GM21381 (cell line): Measurements from ENCODE around the gene DTNBP1.

Source experiments
- ATAC-seq: cut with Tn5 transposase; IDR thresholded peaks from one replicate; pipeline ENCODE4 v1.9.1; 2021; ENCODE audit warnings: mild to moderate bottlenecking, moderate library complexity; ENCODE audit not compliant: unreplicated experiment

DTNBP1 gene

DNA sequence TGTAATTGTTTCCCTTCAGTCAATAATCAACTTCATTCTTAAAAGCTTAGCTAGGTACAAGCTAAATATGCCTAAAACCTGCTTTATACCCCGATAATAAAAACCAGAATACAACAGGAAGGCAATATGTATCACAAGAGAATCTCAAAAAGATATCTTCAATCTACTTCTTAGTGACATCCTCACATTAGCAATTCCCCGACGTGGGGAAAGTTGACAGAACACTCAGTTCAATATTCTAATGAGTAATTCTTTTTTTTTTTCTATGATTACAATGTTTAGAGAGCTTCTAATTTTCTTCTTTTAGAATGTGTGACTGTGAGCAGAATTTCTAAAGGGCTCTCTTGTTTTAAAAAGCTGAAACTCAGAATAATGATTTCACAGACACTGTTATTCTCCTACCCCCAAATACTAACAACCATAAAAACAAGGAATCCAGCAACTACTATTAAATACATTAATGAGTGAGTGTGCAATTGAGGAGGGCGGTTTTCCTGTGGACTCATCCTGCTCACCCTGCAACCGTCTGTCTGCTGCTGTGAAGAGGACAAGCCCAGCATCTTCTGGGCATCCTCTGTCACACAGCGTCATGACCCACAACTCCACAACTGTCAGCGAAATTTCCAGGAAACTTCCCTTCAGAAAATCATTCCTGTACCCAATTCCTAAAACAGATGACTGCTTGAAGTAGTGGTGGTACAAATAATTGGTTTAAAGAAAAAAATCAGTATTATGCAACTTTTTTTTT lies 68.1 kb downstream of the DTNBP1 start:
- no peak for ATAC-seq

DNA sequence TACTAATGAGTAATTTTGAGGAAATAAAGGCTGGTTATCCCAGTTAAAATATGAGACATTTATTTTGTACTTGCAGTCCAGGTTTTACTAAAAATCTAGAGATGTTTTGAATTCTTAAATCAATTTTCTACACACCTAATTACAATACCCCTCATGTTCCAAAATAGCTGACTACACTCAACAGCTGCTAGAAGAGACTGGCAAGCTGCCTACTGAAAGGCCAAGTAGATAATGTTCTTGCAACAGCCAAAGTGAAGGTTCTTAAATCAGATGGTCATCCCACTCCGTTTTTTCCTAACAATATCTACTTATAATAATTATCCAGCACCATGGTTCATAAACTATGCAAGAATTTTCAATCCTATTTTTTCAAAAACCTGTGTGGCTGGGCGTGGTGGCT lies 69.0 kb downstream of the DTNBP1 start:
- no peak for ATAC-seq

DNA sequence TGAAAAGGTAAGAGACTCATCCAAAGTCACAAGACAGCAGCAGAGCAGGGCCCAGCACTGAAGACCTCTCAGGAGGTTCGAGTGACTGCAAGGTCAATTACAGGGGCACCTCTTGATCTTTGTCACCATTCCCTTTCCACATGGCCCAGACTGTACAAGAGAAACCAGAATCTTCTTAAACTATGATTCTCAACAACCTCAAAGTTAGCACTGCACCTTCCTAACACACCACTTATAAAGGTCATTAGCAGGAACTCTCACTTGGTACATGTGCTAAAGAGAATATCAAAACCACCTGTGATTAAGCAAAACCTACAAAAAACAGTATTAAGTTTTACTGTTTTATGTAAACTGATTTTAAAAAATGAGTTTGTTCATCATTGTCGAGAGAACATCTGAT lies 70.2 kb downstream of the DTNBP1 start:
- ATAC-seq: no peak

DNA sequence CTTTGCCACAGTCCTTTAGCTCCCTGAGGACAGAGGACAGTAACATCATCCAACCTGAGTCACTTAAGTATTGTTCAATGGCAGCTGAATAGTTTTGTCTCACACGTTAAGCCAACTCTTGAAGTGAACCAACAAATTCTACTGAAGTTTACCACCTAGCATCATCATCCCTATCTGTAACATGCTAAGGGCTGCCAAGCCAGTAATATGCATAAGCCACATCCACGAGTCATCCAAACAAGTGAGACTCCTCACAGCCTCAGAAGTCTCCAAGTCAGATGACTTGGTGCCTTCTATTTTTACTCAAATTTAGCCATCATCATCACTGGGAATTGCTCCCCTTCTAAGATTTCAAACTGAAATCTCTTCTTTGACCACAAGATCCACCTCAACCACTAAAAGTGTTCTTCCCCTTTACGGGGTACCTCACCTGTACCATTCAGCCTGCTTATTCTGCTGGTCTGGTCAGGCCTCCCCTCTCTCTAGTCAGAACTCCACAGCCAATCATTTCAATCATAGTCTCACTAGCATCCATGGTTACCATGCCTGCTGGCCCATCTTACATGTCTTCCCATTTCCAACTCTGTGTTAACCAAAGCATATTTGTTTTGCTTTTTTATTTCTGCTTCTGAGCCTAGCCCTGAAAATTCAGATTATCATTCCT lies 73.7 kb downstream of the DTNBP1 start:
- ATAC-seq: no peak

DNA sequence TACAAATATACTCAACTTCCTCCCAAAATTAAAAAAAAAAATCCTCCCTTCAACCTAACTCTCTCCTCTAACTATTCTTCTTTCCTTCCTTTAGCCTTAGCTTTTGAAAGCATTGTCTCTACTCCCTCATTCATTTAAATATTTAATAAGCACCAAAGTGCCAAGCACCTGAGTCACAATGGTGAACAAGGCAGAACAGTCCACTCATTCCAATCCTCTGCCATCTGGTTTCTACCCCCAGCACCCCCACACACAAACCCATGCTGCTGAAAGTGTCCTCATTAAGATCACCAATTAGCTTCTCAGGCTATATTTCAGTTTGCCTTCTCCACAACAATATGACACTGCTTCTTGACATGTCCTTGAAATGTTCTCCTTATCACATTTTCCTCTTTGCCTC lies 76.3 kb downstream of the DTNBP1 start:
- no peak for ATAC-seq

DNA sequence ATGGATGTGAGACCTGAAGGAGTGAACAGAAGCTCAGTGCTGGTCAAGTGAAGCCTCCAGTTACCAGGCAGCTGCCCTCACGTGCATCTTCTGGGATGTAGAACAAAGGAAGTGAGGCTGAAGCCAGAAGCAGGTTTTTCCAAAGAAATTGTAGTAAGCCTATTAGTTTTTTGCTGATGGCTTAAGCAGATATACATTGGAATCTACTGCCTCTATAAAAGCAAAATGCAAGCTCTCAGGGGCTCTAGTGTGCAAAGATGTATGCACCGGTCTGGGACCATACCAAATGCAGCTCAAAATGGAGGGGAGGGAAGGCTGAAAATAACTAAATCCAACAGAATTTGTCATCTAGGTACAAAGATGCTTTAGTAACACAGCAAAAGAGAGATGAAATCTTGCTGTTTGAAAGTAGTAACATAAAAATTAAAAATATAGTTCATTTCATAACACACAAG lies 77.0 kb downstream of the DTNBP1 start:
- ATAC-seq: no peak

DNA sequence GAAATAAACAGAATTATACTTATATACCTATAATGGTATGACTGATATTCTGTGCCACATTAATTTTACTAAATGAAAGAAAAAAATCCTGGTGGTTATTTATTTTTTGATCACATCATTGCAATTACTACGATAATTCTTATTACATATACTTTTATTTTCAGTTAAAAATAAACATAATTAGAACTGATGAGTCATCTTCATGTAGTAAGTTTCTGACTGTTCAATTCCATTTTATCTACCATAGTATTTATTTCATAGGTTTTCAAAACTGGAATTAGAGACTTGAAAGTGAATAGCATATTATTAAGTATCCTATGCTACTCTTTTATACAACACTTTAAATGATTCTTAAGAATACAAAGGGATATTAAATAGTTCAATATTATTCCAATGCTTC lies 80.3 kb downstream of the DTNBP1 start:
- ATAC-seq: no peak

DNA sequence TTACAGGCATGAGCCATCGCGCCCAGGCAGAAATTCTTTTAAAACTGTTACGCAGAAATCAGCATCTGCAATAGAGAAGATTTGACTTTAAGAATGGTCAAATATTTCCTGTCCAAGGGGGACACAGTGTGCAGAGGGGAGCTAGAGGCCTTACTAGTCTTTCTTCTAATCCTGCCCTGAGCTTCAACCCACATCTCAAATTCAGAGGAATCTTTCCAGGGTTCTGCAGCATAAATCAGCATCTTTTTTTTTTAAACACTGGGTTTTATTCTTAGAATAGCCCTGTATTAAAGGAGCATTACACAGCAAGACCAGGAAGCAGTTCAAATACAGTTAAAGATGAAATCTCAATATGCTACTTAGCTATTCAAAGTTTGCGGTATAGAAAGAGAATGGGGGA lies 81.1 kb downstream of the DTNBP1 start:
- no peak for ATAC-seq

DNA sequence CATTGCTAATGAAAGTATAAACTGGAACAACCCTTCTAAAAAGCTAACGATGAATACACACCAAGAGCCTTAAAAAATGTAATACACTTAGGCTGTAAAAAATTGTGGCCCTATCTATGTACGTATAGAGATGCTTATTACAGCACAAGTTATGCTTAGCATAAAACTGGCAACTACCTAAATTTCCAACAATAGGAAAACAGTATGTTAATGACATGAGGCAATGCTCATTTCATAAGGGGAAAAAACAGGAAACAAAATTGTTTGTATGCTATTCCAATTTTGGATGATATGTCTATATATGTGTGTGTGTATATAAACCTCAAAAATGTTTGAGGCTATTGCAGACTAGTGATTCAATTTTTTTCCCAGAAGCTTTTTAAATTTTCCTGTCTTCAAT lies 82.5 kb downstream of the DTNBP1 start:
- ATAC-seq: no peak

DNA sequence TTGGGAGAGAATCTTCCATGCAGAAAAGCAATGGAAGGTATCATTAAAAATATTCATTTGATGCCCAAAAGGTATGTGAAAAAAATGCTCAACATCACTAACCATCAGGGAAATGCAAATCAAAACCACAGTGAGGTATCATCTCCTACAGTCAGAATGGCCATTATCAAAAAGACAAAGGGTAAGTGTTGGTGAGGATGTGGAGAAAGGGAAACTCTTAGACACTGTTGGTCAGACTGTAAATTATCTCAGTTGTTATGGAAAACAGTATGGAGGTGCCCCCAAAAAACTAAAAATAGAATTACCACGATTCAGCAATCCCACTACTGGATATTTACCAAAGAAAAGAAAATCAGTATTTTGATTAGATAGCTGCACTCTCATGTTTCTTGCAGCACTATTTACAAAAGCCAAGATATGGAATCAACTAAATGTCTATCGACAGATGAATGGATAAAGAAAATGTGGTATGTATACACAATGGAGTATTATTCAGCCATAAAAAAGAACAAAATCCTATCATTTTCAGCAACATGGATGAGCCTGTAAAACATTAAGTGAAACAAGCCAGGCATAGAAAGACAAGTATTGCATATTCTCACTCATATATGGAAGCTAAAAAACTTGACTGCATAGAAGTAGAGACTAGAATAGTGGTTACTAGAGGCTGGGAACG lies 84.0 kb downstream of the DTNBP1 start:
- no peak for ATAC-seq

DNA sequence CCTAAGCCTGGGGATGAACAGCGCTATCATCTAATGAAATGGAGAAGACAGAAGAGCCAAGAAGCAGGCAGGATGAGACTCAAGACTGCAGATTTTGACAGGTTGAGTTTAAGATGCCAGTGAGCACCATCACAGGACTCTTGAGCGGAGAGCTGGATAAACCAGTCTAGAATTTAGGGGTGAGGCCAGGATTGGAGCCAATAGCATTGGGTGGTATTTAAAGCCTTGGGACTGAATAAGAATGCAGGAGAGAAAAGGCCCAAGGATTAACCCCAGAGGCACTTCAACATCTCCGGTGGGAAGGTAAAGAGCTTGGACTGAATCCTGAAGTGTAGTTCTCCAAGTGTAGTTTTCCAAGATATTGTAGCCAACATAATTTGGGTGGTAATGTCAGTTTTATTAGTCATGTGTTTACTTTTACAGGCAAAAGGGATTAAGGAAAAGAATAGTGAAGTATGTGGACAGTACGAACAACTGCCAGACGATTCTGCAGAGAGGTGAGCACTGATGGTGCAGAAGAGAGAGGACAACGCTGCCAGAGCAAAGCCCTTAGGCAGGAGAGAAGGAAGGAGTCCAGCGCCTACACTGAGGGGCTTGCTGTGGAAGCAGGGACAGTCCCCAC lies 85.2 kb downstream of the DTNBP1 start:
- ATAC-seq: no peak

DNA sequence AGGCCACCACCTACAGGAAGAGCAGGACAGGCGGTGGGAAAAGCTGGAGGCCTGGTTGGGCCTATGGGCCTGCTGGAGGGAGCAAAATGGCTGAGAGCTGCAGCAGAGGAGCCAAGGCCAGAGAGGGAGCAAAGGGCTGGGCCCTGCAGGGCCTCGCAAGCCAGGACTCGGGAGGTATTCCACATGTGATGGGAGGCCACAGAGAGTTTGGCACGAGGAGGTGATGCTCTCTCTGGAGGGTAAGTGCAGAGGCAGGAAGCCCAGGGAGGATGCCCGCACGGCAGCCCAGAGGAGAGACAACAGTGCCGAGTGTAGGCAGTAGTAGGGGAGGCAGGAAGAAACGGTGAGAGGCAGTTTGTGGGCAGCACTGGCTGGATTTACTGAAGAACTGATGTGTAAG lies 85.7 kb downstream of the DTNBP1 start:
- ATAC-seq: no peak

DNA sequence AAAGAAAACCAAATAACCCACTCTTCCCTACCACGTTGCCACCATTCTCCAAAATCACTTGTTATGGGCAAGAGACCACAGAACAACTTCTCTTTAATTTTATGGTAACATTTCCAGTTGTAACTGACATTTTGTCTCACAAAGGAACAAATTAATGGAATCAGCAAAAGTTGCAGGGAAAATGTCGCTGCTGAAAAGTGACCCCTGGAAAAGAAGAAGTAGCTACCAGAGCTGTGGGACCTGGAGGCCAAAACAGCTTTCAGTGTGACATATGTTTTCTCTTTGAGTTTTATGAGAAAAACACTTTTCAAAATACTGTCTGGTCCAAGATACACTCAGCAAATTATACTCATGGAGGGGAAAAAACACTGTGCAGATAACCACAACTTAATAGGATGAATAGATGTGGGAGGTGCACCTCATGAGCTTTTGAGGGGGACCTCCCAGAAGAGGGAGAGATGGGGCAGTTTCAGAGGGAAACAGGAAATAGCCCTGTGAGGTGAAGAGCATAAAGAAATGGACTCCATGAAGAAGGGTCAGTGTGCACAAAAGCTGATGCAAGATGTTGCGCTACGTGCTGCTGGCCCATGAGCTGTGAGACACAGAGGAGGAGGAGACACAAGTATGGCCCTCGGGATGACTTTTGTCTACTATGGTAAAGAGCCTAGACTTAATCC lies 87.3 kb downstream of the DTNBP1 start:
- ATAC-seq: no peak

DNA sequence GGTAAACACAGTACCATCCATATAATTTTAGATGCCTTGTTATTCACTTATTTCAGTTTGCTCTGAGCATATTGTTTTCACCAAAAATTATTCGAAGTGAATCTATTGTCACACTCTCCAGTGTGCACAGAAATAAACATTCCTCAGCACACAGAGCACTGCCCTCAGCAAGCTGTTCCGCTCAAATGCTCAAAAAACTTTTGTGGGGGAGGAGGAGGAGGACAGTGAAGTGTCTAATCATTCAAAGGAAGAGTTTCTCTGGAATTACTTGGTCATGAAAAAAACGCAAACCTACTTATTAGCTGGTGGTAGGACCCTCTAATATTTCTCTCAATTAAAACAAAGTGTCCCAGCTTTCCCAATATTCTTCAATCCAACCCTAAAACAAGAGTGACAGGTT lies 88.3 kb downstream of the DTNBP1 start:
- no peak for ATAC-seq

DNA sequence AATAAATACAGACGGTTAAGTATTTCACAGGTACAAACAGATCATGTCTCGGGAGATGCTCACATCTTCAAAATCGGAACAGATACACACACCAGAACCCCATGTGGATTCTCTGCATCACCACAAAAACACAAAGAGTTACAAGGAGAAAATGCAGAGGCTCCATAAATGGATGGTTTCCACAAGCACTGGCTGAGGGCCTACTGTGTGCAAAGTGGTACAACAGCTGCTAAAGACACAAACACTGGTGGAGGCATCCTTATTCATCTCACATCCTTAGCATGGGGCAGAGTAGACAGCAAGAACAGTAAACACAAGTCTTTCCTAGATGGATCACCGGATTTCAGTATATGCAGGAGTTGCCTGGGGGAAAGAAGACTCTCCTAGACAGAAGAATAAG lies 88.8 kb downstream of the DTNBP1 start:
- ATAC-seq: no peak

DNA sequence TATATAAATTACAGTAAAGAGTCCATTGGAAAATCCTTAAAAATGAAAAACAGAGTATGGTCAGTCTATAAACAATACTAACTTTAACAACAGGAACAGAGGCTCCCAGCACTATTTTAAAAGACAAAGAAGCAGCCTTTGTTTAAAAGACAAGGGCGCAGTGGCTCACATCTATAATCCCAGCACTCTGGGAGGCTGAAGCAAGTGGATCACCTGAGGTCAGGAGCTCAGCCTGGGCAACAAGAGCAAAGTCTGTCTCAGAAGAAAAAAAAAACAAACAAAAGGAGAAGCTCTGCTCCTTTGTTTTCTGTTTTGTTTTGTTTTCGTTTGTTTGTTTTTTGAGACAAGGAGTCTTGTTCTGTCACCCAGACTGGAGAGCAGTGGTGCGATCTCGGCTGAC lies 89.4 kb downstream of the DTNBP1 start:
- ATAC-seq: no peak

DNA sequence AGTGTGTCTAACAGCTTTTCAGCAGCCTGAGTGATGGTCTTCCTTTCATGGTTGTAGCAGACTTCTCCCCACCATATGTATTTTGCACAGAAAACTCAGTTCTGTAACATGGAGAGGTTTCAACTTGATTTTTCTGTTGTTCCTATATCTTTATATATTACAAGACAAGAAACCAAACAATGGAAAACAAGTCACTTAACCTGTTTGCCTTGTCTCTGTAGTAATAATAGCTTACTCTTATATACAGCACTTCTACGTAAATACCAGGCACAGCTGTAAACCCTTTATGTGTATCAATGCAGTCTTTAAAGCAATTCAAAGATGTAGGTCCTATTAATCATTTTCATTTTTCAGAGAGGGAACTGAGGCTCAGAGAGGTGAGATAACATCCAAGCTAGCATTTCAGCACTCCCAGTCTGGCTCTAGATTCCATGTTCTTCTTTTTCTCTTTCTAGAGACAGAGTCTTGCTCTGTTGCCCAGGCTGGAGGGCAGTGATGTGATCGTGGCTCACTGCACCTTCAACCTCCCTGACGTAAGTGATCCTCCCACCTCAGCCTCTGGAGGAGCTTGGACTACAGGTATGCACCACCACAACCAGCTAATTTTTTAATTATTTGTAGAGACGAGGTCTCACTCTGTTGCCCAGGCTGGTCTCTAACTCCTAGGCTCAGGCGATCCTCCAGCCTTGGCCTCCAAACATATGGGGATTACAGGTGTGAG lies 90.4 kb downstream of the DTNBP1 start:
- ATAC-seq: no peak

DNA sequence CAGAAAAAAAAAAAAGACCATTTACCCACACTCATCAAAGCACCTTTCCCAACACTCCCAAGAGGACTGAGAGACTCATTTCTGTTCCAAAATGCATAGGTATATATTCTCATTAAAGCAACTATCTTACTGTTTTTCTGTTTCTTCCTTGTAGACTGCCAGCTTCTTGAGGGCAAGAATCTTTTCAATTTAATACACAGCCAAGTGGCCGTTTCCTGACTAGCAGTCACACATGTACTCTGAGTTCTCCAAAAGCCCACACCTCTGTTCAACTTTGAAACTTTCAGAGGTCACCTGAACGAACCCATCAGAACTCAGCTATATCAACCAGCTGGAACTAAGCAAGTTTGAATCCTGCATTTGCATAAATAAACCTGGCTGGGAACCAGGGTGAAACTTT lies 92.7 kb downstream of the DTNBP1 start:
- ATAC-seq: no peak

DNA sequence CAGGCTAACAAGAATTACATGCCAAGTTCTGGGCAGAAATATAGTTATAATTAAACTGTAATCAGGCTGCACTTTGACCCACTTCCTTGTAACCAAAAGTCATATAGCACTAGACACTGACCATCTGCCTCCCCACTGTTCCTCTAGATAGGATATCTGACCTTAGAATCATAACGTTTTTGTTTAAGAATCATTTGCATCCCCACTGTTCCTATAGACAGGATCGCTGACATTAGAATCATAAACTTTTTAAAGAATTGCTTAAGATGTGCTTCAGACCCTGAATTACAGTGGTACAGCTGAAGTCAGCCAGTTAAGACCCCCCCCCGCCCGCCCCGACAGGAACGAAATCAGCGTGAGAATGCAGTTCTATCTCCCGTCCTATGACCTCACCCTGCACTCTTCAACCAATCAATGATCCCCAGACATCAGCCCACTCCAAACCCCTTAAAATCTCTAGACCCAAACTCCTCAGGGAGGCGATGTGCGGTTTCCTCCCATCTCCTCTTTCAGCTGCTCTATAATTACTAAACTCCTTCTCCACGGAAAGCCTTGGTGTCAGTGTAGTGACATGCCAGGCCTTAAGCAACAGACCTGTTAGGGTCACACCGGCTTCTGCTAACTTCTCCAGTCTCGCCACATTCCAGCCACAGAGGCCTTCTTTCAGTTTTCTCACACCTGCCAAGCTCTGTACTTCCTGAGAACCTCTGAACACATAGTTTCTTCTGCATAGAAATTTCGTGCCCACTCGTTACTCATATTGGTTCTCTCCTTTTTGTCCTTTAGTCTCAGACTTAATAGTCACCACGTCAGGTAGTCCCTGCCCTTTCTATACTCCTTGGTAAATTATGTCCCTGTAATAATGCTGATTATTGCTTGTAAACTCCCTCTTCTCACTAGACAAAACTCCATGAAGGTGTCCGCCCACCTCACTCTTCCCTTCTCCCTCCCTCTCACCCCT lies 93.5 kb downstream of the DTNBP1 start:
- ATAC-seq: no peak
